OCI-LY3 (cell line): ENCODE data around the gene WWOX.

ENCODE experiments used
- EZH2phosphoT487 ChIP-seq: fragments of 200-600 bp; shearing (Covaris generic); IDR thresholded peaks from 2 replicates; pipeline ENCODE4 v1.6.1; 2018; ENCODE audit warnings: antibody characterized with exemption, mixed run types, low read depth
- TF ChIP-seq, protein P1 (sequence below): fragments of 200-600, 300-600 bp; sonication (generic); IDR thresholded peaks from 2 replicates; pipeline ENCODE4 v1.5.1; 2014; ENCODE audit warnings: antibody characterized with exemption, low read length, low read depth

DNA sequence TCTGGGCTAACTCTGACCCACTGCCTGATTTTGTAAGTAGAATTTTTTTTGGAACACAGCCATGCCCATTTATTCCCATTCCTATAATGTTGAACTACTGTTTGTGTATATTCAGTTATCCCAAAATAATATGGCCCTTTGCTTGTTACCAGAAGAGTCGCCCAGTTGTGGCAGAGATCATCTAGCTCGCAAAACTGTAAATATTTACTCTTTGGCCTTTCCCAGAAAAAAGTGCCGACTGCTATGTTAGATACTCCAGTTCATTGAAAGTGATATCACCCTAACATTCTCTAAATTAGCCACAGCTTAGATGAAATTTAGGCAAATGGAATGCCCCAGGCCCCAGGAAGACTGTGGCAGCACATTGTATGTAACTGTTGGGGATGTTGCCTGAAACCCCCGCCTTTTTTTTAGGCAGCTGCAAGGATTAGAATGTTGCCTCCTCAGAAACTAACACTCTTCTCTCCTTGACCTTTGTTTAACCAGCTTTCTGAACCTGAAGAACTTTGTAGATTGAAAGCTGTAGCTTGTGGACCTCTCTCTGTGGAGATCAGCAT lies 19.1 kb downstream of the WWOX start:
- TF ChIP-seq, protein P1, sequence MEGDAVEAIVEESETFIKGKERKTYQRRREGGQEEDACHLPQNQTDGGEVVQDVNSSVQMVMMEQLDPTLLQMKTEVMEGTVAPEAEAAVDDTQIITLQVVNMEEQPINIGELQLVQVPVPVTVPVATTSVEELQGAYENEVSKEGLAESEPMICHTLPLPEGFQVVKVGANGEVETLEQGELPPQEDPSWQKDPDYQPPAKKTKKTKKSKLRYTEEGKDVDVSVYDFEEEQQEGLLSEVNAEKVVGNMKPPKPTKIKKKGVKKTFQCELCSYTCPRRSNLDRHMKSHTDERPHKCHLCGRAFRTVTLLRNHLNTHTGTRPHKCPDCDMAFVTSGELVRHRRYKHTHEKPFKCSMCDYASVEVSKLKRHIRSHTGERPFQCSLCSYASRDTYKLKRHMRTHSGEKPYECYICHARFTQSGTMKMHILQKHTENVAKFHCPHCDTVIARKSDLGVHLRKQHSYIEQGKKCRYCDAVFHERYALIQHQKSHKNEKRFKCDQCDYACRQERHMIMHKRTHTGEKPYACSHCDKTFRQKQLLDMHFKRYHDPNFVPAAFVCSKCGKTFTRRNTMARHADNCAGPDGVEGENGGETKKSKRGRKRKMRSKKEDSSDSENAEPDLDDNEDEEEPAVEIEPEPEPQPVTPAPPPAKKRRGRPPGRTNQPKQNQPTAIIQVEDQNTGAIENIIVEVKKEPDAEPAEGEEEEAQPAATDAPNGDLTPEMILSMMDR, result no peak
- TF ChIP-seq EZH2phosphoT487, result no peak
